Osteoblast (primary cell): Measurements from ENCODE around the gene ABL2. TPM values are rescaled to one million over a fixed set of nuclear protein-coding genes. Genes with fewer than 3 reads are reported as not detected.

ENCODE experiments used
- DNase-seq: peaks from one replicate; pipeline ENCODE4 v3.0.0; 2011; ENCODE audit warnings: low spot score, mixed read lengths; ENCODE audit not compliant: insufficient read length; ENCODE audit errors: missing footprints
- H2AFZ ChIP-seq: 2 replicates; pipeline ENCODE4 v1.6.0; 2011; ENCODE audit warnings: mild to moderate bottlenecking, low read length
- H3K27ac ChIP-seq: 2 replicates; pipeline ENCODE4 v1.5.1; 2011; ENCODE audit warnings: mild to moderate bottlenecking, low read depth, low read length, moderate library complexity
- H3K27me3 ChIP-seq: 2 replicates; pipeline ENCODE4 v1.6.0; 2012; ENCODE audit warnings: mild to moderate bottlenecking, control low read depth, inconsistent platforms, low read length, moderate library complexity; ENCODE audit not compliant: insufficient read depth
- H3K36me3 ChIP-seq: 2 replicates; pipeline ENCODE4 v1.5.1; 2011; ENCODE audit warnings: mild to moderate bottlenecking, low read length, control low read depth, moderate library complexity; ENCODE audit not compliant: insufficient read depth
- H3K4me1 ChIP-seq: 2 replicates; pipeline ENCODE4 v1.5.1; 2011; ENCODE audit warnings: mild to moderate bottlenecking, low read length, control low read depth, moderate library complexity; ENCODE audit not compliant: insufficient read depth
- H3K4me2 ChIP-seq: 2 replicates; pipeline ENCODE4 v1.6.0; 2011; ENCODE audit warnings: mild to moderate bottlenecking, low read length; ENCODE audit not compliant: insufficient read depth
- H3K4me3 ChIP-seq: fragments of 200-600 bp; sonication (generic); 3 replicates; pipeline ENCODE4 v1.5.1; 2012; ENCODE audit warnings: mild to moderate bottlenecking, low read length, inconsistent platforms; ENCODE audit not compliant: insufficient read depth
- H3K79me2 ChIP-seq: 2 replicates; pipeline ENCODE4 v1.6.0; 2012; ENCODE audit warnings: mild to moderate bottlenecking, low read length, control low read depth, inconsistent platforms; ENCODE audit not compliant: insufficient read depth
- H3K9me3 ChIP-seq: 2 replicates; pipeline ENCODE4 v1.5.1; 2011; ENCODE audit warnings: low read depth, low read length, control low read depth
- H4K20me1 ChIP-seq: 2 replicates; pipeline ENCODE4 v1.6.0; 2012; ENCODE audit warnings: mild to moderate bottlenecking, low read length, control low read depth; ENCODE audit not compliant: insufficient read depth
- CTCF ChIP-seq: IDR thresholded peaks from 2 replicates; pipeline ENCODE4 v1.5.1; 2011; ENCODE audit warnings: mild to moderate bottlenecking, low read depth, low read length, moderate library complexity; ENCODE audit errors: extremely low read depth
- total RNA-seq: library from RNA; depleted of rRNA; stranded (reverse); fragments of >200 nt; gene quantifications from 2 replicates; pipeline ENCODE4 v1.2.3, GENCODE V29; 2012

ABL2 gene
- total RNA-seq, 1 donor, result 87.2 TPM

- Histone ChIP-seq H2AFZ (no peak overlapping the region), H4K20me1 (no peaks in the 10 kb centered on the region), H3K27ac (peak overlapping the region; percentile 71), H3K9me3 (no peaks in the 10 kb centered on the region), H3K4me2 (no peak overlapping the region), H3K27me3 (no peaks in the 10 kb centered on the region), H3K4me1 (peaks cover 25% of the 10 kb centered on the region), H3K79me2 (peaks cover 41% of the 10 kb centered on the region), H3K4me3 (no peak overlapping the region), H3K36me3 (no peaks in the 10 kb centered on the region)
- no peak for DNase-seq
- no peak for TF ChIP-seq CTCF
These were observed 82.6 kb downstream of the ABL2 start for GRCh38 chr1:179146911-179147310.

GRCh38 chr1:179146476-179146875 is 83.0 kb downstream of the ABL2 start:
- Histone ChIP-seq H3K36me3 (no peaks in the 10 kb centered on the region), H3K4me1 (peaks cover 25% of the 10 kb centered on the region), H3K9me3 (no peaks in the 10 kb centered on the region), H3K4me3 (no peak overlapping the region), H3K4me2 (no peak overlapping the region), H4K20me1 (peaks cover 2% of the 10 kb centered on the region), H3K79me2 (peaks cover 44% of the 10 kb centered on the region), H3K27ac (peak overlapping the region; percentile 71), H2AFZ (no peak overlapping the region), H3K27me3 (no peaks in the 10 kb centered on the region)
- no peak for TF ChIP-seq CTCF
- DNase-seq, result no peak

- no peak overlapping the region for H3K4me3 ChIP-seq
- H3K27me3 ChIP-seq, result no peaks in the 10 kb centered on the region
- H3K79me2 ChIP-seq, result peaks cover 48% of the 10 kb centered on the region
- no peak overlapping the region for H2AFZ ChIP-seq
- DNase-seq, result no peak
- no peak overlapping the region for H3K4me2 ChIP-seq
- peaks cover 32% of the 10 kb centered on the region for H3K4me1 ChIP-seq
- no peak overlapping the region for H3K27ac ChIP-seq
- H3K36me3 ChIP-seq, result peaks cover 3% of the 10 kb centered on the region
- no peaks in the 10 kb centered on the region for H3K9me3 ChIP-seq
- TF ChIP-seq CTCF, result no peak
- peaks cover 12% of the 10 kb centered on the region for H4K20me1 ChIP-seq
These were observed 84.0 kb downstream of the ABL2 start for GRCh38 chr1:179145521-179145920.

GRCh38 chr1:179144626-179145025 is 84.9 kb downstream of the ABL2 start:
- Histone ChIP-seq H3K4me3 (no peak overlapping the region), H4K20me1 (peaks cover 18% of the 10 kb centered on the region), H3K27me3 (no peaks in the 10 kb centered on the region), H3K9me3 (no peaks in the 10 kb centered on the region), H3K79me2 (peaks cover 51% of the 10 kb centered on the region), H3K4me2 (no peak overlapping the region), H2AFZ (no peak overlapping the region), H3K4me1 (peaks cover 39% of the 10 kb centered on the region), H3K27ac (peak overlapping the region; percentile 99), H3K36me3 (peaks cover 10% of the 10 kb centered on the region)
- no peak for TF ChIP-seq CTCF
- DNase-seq, result no peak
